Bone marrow (tissue), 2 donors: ENCODE results near the gene TAF13.
"Not testable (repeated sequence)": the region's sequence is repeated elsewhere in the genome, so short reads cannot be mapped to it uniquely, and the experiment has no call there.

Source experiments
- DNase-seq, 2 donors: peaks; one replicate each; lab custom pipeline; 2025; lab: John Stamatoyannopoulos, UW

The TAF13 gene

DNA sequence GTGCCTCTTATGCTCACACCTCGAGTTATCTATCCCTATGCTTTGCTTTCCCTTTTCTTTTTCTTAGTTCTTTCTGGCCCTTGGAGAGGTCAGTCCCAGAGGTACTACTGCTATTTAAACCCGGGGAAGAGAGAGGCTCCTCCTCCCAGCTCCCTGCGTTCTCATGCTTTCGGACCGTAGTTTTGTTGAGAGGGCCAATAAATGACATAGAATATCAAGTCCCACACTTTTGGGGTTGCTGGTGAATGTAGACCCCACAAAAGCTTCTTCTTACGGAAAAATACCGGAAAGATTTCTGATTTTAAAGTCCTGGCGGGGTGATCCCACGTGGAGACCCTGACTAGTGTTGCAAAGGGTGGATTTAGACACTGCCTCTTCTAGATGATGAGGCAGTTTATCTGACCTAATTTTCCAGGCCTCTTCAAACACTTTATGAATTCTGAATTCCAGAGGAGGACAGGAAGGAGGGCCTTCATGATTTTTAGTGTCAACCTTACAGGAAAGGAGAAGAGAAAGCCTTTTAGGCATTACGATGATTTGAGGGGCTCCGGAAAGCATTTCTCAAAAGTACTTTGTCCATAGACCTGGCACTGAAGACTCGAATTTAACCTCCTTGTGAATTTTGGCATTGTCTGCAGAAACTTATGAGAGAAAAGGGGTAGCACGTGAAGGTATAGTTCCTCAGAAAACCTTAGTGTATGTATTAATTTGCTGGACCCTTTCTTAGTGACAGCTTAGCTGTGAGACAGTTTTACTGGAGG lies 15.5 kb upstream of the TAF13 start:
- DNase-seq: no peak

DNA sequence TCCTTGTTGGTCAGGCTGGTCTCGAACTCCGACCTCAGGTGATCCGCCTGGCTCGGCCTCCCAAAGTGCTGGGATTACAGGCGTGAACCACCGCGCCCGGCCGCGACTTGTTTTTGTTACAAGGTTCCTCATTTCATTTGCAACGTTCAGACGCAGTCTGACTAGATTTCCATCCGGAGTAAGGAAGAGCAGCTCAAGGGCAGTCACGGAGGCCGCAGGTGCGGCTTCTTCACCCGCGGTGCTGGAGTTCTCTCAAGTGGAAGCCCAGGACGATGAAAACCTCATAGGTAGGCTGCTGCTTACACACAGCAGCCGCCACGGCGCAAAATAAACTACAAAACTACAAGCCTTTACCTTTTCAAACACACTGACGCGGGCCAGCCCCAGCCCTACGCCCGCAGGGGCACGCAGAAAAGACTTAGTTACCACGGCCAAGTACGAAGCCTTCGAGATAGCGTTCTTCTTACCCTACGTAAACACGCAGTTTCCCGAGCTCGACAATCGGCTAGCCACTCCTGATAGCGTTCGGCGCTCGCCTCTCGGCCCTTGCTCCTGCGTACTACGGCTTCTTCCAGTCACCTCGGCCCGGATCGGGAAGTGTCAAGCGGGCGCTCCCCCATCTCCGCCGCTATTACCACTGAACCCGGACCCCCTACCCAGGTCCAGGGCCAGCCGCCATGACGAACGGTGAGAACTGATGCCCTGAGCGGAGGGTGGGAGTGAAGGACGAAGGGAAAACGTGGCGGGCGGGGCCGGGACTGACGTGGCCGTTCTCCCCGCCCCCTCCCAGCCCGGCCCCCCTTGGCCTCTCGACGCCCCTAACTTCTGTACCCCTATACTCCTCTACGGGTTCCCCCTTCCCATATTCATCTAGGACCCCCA lies 14.6 kb upstream of the TAF13 start, which contains the start of gene TMEM167B:
Gene TMEM167B (plus strand): TSS at position 569 of the 882 bp plus-strand sequence. CDS start 109 bp downstream, at position 678.
- DNase-seq: peak; percentile 81 to 96

DNA sequence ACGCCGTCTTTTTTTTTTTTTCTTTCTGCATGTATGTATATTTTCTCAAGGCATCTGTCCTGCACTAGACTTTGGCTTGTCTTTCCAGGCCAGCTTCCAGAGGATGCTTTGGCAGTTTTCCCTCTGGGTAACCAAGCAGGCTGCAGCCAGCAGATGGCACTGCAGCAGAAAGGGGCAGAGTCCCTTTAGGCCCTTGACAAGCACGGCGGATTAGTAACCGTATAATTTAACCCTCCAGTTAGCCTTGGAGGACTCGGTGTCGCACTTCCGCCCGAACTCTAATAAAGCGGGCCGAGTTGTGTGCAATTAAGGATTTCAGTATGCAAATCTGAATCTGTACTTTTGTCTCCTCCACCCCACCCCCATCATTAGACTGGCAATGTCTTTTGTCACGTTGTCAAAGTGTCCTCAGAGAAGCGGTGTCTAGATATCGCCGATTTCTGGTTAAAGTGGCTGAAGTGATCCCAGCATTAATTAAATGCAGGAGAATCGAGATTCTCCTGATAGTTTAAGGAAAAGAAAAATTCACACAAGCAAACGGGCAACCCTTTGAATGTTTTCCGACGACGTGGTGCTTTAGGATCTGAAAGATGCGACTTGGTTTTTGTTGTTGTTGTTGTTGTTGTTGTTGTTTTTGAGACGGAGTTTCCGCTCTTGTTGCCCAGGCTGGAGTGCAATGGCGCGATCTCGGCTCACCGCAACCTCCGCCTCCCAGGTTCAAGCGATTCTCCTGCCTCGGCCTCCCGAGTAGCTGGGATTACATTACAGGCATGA lies 13.6 kb upstream of the TAF13 start:
- DNase-seq: no peak

DNA sequence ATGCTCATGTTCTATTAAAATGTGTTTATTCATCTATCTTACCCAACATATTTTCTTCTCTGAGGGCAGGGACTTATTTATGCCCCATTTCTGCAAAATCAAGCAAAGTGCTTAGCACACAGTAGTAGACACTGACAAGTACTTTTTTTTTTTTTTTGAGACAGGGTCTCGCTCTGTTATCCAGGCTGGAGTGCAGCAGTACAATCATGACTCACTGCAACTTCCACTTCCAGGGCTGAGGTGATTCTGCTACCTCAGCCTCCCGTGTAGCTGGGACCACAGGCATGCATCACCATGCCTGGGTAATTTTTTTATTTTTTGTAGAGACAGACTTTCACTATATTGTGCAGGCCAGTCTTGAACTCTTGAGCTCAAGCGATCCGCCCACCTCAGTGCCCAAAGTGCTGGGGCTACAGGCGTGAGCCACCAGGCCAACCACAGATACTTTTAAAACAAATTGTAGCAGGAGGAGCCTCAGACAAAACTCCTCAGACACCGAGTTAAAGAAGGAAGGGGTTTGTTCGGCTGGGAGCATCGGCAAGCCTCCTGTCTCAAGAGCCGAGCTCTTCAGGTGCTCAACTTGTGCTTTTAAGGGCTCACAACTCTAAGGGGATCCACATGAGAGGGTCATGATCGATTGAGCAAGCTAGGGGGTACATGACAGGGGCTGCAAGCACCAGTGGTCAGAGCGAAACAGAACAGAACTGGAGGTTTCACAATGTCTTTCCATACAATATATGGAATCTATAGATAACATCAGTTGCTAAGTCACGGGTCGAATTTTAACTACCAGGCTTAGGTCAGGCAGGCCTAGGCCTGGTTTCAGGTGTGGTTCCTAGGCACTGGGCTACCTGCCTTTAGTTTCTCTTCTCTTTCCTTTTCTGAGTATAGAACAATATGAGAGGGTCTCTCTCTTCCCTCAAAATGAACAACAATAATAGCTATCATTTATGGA lies 9.0 kb upstream of the TAF13 start:
- peak in 1 of 2 donors; percentile 6 for DNase-seq

DNA sequence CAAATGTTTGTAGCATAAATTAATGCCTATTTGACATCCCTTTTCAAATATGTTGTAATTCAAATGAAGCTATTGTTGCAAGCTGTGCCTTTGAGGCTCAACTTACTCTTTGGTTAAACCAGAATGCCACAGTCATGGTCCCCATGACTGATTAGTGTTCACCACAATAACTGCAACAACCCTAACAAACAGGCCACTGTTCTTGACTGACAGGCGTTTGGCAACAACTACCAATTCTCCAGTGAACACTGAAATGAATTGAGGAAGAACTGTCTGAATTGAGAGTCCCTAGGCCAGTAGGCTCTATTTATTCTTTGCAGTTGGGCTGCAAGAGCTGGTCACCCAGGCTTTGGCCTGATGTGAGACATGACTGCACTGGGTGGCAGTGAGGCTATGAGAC lies 8.1 kb upstream of the TAF13 start:
- DNase-seq: no peak

DNA sequence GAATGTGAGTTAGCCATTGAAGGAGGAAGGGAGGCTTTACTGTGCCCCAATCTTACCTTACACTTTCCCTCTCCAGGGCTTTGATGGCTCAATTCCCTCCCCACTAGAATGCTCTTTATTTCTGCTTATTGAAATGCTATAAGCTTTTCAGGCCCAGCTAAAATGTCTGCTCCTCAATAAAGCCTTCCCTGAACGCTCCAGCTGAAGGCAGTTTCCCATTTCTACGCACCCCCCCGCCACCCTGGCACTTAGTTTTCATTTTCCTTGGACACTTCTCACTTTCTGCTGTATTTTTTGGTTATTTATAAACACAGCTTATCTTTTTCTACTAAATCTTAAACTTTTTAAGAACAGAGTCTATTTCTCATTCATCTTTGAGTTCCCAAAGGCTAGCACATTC lies 7.7 kb upstream of the TAF13 start:
- DNase-seq: no peak

DNA sequence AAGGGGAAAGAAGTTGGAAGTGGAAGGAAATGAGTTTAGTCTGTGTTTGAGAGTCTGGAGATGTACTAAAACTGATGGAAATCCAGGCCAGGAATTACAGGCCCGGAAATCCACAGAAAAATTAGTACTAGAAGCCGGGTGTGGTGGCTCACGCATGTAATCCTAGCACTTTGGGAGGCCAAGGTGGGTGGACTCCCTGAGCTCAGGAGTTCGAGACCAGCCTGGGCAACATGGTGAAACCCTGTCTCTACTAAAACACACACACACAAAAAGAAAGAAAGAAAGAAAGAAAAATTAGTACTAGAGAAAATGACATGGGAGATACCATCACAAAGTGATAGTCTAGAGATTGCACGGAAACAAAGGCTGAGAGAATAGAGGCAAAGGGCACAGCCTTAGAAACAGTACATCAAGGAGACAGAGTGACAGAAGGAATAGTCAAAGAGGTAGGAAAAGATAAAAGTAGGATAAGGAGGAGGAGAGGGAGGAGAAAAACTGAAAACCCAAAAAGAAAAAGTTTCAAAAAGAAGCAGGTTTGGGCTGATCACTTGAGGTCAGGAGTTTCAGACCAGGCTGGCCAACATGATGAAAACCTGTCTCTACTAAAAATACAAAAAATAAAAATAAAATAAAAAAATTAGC lies 4.8 kb upstream of the TAF13 start:
- DNase-seq: no peak

DNA sequence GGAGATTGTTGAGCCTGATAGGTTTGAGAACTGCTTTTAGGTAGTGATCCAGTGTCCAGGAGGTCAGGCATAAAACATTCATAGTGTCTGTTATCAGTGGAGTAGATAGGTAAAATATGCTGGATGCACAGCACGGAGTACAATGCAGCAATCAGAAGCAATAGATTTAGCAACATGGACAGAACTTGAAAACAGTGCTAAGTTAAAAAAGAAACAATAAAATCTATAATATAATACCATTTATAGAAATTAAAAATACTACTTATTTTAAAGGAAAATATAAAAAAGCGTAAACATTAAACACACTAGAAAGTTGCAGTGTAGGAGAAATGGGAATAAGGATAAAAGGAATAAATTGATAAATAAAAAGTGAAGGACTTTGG lies 3.4 kb upstream of the TAF13 start:
- DNase-seq: no peak

DNA sequence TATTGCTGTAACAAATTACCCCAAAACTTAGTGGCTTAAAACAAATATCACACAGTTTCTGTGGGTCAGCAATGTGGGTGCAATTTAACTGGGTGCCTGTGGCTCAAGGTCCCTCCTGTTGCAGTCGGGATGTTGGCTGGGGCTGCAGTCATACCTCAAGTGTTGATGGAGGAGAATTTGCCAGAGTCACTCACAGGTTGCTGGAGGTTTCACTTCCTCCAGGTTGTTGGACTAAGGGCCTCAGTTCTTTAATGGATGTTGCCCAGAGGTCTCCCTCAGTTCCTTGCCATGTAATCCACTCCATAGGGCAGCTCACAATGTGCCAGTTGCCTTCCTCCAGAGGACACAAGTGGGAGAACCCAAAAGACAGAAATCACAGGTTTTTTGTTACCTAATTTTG lies 2.5 kb upstream of the TAF13 start:
- no peak for DNase-seq

DNA sequence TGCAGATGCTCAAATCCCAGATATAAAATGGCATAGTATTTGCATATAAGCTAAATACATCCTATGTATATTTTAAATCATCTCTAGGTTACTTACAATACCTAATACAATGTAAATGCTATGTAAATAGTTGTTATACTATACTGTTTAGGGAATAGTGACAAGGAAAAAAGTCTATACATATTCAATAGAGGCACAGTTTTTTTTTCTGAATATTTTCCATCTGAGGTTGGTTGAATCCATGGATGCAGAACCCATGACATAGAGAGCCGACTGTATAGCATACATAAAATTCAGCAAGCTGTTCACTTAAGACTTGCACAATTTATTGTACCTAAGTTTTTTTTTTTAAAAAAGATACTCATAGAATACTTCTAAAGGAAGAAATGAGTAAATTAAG lies 6.5 kb downstream of the TAF13 start:
- DNase-seq: no peak

DNA sequence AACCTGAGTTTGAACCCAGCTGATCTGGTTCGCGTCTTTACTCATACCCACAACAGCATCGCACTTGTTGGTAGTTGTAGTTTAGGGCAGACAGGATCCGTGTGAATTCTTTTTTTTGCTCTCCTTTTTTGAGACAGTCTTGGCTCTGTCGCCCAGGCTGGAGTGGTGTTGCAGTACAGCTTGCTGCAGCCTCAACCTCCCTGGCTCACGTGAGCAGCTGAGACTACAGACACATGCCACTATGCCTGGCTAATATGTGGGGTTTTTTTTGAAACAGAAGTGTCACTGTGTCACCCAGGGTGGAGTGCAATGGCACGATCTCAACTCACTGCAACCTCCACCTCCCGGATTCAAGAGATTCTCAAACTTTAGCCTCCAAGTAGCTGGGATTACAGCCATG lies 7.9 kb downstream of the TAF13 start:
- DNase-seq: no peak

DNA sequence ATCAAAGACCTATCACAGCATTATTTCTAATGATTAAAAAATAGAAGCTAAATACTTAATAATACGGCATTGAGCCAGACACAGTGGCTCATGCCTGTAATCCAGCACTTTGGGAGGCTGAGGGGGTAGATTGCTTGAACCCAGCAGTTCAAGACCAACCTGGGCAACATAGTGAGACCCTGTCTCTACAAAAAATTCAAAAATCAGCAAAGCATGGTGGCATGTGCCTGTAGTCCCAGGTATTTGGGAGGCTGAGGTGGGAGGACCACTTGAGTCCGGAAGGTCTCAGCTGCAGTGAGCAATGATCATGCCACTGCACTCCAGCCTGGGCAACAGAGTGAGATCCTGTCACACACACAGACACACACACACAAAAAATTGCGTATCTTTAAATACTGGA lies 10.7 kb downstream of the TAF13 start:
- no peak for DNase-seq

DNA sequence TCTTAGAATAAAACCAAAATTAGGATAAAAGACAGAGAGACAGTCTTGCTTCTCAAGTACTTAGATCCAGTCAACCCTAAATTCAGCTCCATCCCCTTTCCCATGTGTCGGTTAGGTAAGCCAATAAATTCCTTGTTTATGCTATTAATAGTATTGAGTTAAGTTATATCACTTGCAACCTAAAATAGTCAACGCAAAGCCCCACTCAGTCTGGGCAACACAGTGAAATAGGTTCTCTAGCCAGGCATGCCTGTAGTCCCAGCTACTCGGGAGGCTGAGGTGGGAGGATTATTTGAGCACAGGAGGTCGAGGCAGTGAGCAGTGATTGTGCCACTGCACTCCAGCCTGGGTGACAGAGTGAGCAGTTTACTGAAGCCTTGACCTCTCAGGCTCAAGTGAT lies 14.6 kb downstream of the TAF13 start:
- no peak for DNase-seq

DNA sequence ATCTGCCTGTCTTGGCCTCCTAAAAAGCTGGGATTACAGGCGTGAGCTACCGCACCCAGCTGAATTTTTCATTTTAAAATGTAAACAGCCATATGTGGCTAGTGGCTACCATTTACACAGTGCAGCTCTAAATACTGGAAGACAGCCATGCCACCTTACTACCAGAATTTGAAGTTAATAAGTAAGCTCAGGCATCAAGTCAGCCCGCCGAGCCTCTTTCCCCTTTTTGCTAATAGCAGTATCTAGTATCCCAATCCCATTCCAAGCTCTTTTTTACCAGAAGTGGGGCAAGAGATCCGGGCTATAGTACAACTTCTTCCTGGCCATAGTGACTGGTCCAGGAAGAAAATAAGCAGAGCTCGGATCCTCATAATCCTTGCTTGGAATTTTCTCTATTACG lies 15.1 kb downstream of the TAF13 start:
- DNase-seq: no peak

DNA sequence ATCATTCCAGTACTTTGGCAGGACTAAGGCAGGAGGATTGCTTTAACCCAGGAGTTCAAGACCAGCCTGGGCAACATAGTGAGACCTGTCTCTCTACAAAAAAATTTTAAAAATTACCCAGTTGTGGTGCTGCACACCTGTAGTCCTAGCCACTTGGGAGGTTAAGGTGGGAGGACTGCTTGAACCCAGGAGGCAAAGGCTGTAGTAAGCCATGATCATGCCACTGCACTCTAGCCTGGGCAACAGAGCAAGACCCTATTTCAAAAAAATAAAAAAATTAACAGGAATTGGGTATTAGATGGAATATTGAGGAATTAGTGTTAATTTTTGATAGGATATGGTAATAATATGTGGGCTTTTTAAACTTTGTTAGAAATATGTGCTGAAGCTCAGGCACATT lies 16.8 kb downstream of the TAF13 start:
- no peak for DNase-seq

DNA sequence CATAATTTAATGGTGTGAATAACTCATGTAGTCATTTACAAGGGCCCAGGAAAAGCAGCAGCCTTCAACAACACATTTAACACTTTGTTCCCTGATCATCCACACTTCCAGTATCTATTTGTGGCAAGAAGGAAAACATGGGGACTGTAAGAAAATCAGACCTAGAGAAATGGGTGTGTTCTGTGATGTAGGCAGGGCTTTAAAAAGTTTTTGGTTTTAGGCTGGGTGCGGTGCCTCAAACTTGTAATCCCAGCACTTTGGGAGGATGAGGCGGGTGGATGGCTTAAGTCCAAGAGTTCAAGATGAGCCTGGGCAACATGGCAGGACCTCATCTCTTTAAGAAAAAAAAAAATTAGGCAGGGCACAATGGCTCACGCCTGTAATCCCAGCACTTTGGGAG lies 19.7 kb downstream of the TAF13 start:
- DNase-seq: no peak

DNA sequence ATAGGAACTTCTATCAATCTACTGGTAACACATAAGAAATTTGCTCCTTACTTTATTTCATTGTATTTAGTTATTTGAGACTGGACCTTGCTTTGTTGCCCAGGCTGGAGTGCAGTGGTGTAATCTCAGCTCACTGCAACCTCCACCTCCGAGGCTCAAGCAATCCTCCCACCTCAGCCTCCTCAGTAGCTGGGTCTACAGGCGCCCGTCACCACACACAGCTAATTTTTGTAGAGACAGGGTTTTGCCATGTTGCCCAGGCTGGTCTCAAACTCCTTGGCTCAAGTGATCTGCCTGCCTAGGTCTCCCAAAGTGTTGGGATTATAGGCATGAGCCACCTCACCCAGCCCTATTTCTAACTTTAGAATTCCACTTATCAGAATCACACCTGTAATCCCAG lies 23.7 kb downstream of the TAF13 start:
- not testable (repeated sequence) for DNase-seq

DNA sequence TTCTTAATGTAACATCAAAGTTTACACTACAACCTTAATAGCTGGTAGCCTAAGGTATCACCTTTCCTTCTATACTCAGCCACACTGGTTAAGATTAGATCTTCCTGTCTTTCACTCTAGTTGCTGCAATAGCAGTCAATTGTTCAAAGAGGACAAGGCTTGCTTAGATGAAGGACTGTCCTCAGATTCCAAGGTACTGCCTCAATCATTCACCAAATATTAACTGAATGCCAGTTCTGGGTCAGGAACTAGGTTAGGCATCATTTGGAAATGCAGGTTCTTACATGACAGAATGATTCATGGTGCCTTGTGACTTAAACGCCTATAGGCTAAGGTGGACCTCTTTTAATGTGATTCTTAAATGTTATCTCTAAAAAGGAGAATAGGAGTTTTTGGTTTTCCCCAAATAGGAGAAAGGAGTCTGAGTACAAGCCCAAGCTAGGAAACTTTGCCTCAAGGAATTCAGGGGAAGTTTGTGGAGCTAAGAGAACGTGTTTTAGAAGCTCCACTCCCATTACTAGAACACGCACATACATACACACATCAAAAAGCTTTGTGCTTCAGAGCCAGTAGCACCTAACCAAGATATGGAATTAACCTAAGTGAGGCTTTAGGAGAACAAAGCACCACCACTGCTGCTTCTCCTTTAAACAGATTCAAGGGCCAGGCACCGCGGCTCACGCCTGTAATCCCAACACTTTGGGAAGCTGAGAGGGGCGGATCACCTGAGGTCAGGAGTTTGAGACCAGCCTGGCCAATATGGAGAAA lies 25.4 kb downstream of the TAF13 start:
- no peak for DNase-seq

DNA sequence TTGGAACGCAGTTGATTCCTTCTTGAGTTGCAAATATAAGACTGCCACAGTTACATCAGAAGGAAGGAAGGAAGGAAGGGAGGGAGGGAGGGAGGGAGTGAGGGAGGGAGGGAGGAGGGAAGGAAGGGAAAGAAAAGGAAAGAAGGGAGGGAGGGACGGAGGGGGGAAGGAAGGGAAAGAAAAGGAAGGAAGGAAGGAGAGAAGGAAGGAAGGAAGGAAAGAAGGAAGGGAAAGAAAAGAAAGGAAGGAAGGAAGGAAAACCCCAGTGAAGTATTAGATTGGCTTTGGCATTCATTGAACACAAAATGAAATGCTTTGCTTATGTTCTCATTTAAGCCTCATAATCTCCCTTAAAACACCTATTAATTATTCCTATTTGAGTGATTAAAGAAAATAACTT lies 27.5 kb downstream of the TAF13 start:
- no peak for DNase-seq

DNA sequence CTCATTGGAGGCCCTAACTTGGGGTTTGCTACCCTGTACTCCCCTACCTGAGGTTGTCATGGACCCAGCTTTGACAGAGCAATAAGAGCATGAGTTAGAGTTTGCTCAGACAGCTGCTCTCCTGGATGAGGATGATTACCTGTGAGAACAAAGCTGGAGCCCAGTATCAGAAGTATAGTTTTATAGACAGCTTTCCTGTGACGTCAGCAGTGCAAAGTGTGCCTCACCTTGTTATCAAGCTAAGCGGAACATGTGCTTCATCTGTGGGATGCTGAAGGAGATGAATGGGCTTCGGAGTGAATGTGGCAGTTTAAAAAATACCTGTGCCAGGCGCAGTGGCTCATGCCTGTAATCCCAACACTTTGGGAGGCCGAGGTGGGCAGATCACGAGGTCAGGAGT lies 28.5 kb downstream of the TAF13 start:
- no peak for DNase-seq
